ENCODE data around the gene SNX32.

The SNX32 gene

DNA sequence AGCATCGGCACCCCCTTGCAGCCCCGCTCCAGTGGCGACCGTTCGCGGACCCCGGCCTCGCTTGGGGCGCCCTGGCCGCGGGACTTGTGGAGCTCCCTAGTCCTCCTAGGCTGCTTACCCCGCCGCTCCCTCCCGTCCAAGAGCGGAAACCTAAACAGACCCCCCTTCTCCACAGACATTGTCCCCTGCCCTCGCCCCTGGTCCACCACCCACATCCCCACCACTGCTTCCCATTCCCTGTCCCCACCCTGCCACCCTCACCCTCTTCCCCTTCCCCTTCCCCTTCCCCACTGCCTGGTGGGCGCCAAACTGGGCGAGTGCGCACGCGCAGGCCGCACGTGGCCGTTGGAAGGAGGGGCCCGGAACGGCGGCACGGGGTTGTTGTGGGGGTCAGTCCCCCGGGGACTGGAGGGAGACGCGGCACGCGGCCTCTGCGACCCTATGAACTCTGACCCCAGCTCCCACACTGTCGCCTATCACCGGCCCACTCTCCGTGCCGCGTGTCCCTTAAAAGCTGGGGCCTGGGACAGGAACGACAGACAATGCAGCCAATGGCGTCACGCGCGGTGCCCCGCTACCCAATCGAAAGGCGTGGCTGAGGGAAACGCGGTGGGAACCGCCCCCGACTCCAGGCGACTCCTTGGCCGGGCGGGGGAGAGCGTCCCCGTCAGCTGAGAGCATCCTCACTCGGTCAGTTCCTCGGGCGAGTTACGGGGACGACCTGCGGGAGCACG, at the start of gene SNX32:
Gene SNX32 (plus strand): TSS at position 667 of the 734 bp plus-strand sequence. CDS start 103 bp downstream, outside the sequence.
- peak; percentile 81 for DNase-seq (ENCODE audit: low read depth, low spot score)

- DNase-seq (ENCODE audit: low read depth, low spot score) = no peak
Observed at GRCh38 chr11:65785319-65786007, 48.3 kb upstream of the SNX32 start.

DNA sequence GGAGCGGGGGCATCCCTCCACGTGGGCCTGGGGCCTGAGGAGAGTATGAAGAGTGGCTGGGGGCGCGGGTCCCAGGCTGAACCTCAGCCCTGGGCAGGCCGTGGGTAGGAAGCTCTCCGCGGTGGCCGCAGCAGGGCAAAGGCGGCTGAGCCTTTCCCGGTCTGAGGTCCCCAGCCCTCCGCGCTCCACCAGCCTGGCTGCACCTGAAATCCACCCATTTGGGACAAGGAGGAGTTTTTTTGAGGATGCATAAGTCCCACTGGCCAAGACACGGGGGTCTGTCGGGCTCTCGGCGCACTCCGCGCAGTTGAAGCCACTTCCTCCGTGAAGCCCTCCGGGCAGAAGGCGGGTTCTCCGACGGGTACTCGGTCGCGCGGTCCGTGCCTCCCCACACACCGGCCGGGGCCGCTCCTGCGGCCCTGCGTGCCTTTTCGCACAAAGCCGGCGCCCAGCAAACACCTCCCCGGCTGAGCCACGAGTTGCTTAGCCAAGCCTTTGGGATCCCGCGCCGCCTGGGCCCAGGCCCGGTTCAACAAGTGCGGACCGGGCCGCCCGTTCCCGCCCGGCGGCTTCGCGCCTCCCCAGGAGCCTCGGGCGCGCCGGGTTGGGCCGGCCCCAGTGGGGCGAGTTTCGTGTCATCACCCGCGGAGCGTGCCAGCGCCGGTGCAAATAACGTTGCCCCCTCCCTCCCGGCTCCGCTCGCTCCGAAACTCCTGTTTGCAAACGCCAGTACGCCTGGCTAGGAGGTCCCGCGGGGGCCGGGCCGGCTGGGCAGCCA, 47.6 kb upstream of the SNX32 start:
- no peak for DNase-seq (ENCODE audit: low read depth, low spot score)

- no peak for DNase-seq (ENCODE audit: low read depth, low spot score)
Observed at GRCh38 chr11:65786786-65787636, 46.8 kb upstream of the SNX32 start, which contains the start of gene OVOL1. Gene OVOL1, plus strand, starts transcription at chr11:65787063. Its CDS starts 311 bp downstream, at chr11:65787374.

- no peak for DNase-seq (ENCODE audit: low read depth, low spot score)
Observed at GRCh38 chr11:65787649-65788622, 45.8 kb upstream of the SNX32 start.

DNA sequence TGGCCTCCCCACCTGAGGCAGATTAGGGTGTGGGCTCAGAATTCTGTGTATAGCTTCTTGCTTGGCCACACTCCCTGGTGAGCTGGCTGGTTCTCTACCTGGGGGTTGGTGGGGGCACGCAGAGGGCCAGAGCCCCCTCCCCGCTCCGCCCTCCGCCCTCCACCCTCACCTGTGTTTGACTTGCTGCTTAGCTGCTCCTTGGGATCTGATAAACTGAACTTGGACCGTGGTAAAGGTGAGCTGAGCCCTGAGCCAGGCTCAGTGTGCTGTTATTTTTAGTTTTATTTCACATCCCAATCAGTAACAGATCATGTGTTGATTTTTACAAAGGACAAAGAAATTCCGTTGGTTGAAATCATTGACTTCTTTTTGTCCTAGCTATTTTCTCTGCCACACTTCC, 44.9 kb upstream of the SNX32 start:
- DNase-seq (ENCODE audit: low read depth, low spot score) = no peak

DNA sequence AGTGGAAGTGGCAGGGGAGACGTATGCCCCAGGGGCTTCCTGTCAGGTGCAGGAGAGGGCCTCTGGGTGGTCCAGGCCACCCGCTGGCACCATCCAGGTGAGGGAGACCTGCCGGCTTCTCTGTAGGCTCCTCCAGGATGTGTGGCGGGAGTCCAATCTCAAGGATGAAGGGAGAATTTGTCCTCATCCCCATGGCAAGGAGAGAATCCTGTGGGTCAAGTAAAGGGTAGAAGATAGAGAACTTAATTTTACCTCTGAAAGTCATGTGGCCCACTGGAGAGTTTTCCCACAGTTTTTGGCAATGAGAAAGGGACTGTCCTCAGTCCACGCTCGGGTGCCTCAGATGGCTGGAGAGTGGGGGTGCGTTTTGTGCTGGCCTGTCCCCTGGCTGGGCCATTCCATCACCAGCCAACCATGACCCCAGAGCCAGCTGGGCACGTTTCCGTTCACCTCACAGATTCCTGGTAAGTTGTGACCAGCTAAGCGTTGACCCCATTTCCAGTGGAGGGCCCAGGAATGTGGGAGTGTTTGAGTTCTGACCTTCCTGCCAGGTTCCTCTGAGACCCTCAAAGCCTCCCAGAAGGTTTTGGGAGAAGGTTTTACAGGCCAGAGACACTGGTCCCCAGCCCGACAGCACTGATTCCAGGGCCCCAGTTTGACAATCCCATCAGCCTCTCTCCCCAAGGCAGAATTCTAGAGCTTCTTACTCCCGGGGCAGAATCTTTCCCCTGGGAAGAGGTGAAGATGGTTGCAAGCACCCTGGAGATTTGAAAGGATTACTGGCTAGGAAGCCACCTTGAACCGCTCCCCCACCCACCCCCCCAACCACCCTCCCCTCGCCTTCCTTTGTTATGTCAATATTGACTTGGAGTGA, 44.3 kb upstream of the SNX32 start:
- no peak for DNase-seq (ENCODE audit: low read depth, low spot score)

DNA sequence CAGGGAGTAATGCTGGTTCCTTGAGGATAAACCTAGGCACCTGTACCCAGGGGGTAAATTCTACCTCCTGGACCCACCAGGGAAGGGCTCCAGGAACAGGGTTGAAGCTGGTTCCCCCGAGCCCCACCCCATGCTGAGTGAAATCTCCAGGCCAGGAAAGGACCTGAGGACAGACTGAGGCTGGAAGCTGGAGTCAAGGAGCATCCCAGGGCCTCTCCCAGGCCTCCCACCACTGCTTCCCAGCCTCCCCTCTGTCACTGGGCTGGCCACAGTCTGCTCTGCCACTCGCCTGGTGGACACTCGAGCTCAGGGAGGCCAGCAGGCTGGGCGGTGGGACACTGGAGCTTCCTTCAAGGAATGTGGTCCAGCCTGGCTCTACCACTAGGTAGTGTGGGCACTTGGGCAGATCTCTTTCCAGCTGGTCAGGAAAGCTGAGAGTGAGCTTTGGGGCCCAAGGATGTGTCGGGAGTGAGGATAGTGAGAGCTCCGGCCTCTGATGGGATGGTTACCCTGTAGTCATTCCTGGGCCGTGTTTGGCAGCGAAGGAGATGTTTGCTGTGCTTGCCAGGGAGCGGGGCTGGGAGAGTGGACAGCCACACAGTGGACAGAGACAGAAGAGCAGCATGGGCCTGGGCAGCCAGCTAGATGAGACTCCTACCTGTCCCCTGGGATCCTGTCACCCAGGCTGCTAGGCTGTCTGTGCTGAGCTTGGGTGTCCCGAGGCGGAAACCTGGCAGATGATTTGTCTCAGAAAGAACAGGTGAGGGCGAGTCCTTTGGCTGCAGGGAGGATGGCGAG, 43.5 kb upstream of the SNX32 start:
- no peak for DNase-seq (ENCODE audit: low read depth, low spot score)

DNA sequence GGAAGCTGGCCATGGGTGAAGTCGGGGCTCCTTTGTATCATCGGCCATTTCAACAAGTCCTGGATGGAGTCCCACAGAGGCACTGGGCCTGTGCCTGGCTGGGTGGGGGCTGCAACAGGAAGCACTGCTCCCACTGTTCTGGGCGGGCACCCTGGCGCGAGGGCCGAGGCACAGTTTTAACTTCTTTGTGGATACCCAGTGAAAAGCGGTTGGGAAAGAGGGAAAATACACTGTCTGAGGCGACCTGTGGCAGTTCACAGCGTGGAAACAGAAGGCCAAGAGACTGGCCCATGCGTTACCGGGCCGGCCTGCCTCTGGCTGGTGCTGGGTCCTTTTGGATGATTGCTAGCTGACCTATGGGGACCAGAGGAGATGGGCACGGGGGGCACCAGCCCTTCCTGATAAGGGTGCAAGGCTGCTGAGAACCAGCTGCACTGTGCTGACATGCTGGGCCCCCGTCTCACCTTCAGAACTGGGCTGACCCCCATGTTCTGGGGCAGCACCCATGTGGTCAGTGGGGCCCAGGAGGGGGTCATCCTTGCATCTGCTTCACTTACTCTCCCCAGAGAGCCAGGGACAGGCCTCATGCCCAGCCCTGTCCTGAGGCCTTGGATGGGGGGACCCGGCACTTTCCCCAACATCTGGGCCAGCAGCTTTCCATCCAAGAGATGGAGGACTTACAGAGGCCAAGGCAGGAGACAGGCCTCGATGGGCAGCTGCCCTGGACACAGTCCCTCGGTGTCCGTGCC, 42.7 kb upstream of the SNX32 start:
- DNase-seq (ENCODE audit: low read depth, low spot score) = no peak

DNA sequence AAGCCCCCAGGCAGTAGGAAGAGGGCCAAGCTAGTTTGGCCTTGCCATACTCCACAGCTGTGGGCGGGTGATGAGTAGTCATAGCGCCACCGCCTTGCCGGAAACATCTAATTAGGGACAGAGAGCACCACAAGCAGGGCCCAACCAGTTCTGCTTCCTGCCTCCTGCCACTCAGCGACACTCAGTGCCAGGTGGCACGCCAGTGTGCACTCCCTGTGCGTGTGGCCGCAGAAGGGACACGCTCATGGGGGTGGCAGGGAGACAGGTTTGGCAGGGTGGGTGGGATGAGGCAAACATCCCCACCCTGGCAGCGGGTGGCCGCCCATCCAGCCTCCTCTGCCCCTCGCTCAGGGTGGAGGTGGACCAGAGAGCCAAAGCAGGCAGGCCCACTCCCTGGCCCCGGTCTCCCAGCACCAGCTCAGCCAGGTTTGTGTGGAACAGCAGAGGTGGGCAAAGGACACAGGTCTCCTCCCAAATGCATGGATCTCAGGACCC, 42.0 kb upstream of the SNX32 start:
- DNase-seq (ENCODE audit: low read depth, low spot score) = no peak

GRCh38 chr11:65792456-65792855, 41.3 kb upstream of the SNX32 start:
- DNase-seq (ENCODE audit: low read depth, low spot score) = no peak

DNA sequence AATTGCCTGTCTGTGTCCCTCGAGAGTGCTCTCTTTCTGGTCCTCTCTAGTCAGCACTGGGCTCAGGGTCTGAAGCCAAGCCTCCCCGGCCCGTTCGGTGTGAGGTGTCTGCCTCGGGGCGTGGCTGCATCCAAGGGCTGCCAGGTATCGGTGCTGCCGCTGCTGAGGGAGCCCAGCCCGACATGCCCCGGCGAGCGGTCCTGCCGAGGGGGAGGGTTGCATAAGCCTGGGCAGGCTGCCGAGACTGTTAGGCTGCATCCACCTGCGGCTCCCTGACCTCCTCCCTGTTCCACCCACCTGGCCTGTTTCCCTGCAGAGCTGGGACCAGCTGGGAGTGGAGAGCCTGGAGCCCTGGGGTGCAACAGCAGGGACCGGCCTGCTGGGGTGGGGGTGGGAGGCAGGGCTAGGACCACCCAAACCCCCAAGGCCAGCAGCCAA, 40.6 kb upstream of the SNX32 start:
- DNase-seq (ENCODE audit: low read depth, low spot score) = no peak

- DNase-seq (ENCODE audit: low read depth, low spot score) = no peak
Observed at GRCh38 chr11:65793625-65794400, 40.0 kb upstream of the SNX32 start.

GRCh38 chr11:65794570-65795510, 38.9 kb upstream of the SNX32 start:
- no peak for DNase-seq (ENCODE audit: low read depth, low spot score)
